ENCODE data around the gene DCXR. TPM values are rescaled to one million over a fixed set of nuclear protein-coding genes. Genes with fewer than 3 reads are reported as not detected.
A peak's percentile ranks its signal among the peaks of the same experiment; 100 is the strongest.

DCXR gene
- total and polyA plus RNA-seq, 2 of the 13 experiments (the other 11 are each of a cell fraction or from before 2014, with no cell fraction given) = 287 to 311 TPM

DNA sequence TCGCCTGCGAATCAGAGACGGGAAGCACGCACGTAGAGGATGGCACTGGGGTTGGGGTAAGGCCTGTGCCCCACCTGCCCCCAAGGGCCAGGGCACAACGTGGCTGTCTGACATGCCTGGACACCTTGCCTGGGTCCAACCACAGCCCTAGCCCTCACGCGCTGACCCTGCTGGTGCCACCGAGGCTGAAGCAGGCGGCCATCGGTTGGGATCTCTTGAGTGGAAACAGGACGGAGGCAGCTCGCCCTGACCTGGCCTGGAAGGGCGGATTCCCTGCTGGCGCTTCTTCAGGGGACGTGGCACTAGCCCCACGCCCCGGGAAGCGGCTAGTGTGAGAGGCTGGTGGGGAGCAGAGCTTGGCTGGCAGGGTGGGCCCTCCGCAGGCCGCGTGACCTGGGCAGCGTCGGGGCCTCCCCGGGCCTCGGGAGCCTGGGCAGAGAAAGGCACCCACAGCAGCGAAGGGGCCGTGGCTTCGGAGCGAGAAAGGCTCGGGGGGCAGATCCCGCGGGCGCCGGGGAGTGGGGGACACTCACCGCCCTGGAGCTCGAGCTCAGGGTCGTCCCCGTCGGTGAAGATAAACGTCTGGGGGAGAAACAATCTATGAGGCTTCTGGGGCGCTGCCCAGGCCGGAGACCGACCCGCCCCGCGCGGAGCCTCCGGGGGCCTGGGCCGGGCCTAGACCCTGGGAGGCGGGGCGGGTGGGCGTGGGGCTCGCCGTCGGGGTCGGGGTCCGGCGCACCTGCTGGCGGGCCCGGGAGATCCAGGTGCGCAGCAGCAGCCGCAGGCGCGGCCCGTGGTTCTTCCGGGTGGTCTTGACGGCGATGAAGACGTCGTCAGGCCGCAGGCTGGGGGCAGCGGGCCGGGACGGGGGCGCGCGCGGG is 13.5 kb upstream of the DCXR start (continued):
- TF ChIP-seq BRD4 (CRISPR knock-in tag; IDR thresholded peaks at IDR 0.05) (peak; percentile 33; the same call in 1 of the 2 replicates), ZNF749 (CRISPR knock-in tag; IDR thresholded peaks at IDR 0.05; ENCODE audit: borderline replicate concordance) (0 out of 2 replicates have a peak, but pooled peaks have one; percentile 47), ZSCAN25 (CRISPR knock-in tag; IDR thresholded peaks at IDR 0.05) (peak; percentile 29; the same call in 1 of the 2 replicates), NR2F6 (IDR thresholded peaks at IDR 0.05) (no peak), NR2F6 (CRISPR knock-in tag; IDR thresholded peaks at IDR 0.05) (no peak), PLRG1 (conservative IDR thresholded peaks at IDR 0.05) (no peak), NFIC (IDR thresholded peaks at IDR 0.05; ENCODE audit: low read length) (no peak), ARNTL (CRISPR knock-in tag; IDR thresholded peaks at IDR 0.05) (0 out of 2 replicates have a peak, but pooled peaks have one; percentile 47), ZSCAN29 (CRISPR knock-in tag; conservative IDR thresholded peaks at IDR 0.05) (no peak), ZSCAN12 (CRISPR knock-in tag; IDR thresholded peaks at IDR 0.05) (no peak), ZNF891 (CRISPR knock-in tag; IDR thresholded peaks at IDR 0.05) (no peak; the same call in 1 of the 2 replicates), HOXA5 (CRISPR knock-in tag; IDR thresholded peaks at IDR 0.05) (peak; percentile 53; the same call in 1 of the 2 replicates), POLR2G (IDR thresholded peaks at IDR 0.05; ENCODE audit: low read depth, low read length) (peak; percentile 37; the same call in 1 of the 2 replicates), JUNB (CRISPR knock-in tag; IDR thresholded peaks at IDR 0.05; ENCODE audit: borderline replicate concordance) (no peak), ZNF160 (CRISPR knock-in tag; IDR thresholded peaks at IDR 0.05) (0 out of 2 replicates have a peak, but pooled peaks have one; percentile 27), ZNF333 (CRISPR knock-in tag; IDR thresholded peaks at IDR 0.05; ENCODE audit: borderline replicate concordance) (0 out of 2 replicates have a peak, but pooled peaks have one; percentile 52), HNRNPUL1 (IDR thresholded peaks at IDR 0.05; ENCODE audit: low read depth, low read length) (no peak), AGO2 (optimal IDR thresholded peaks at IDR 0.05; ENCODE audit: low read depth, low read length) (peak; percentile 85), ONECUT2 (CRISPR knock-in tag; IDR thresholded peaks at IDR 0.05) (no peak), MEIS2 (CRISPR knock-in tag; IDR thresholded peaks at IDR 0.05) (0 out of 2 replicates have a peak, but pooled peaks have one; percentile 1)
- TF ChIP-seq, protein P1, sequence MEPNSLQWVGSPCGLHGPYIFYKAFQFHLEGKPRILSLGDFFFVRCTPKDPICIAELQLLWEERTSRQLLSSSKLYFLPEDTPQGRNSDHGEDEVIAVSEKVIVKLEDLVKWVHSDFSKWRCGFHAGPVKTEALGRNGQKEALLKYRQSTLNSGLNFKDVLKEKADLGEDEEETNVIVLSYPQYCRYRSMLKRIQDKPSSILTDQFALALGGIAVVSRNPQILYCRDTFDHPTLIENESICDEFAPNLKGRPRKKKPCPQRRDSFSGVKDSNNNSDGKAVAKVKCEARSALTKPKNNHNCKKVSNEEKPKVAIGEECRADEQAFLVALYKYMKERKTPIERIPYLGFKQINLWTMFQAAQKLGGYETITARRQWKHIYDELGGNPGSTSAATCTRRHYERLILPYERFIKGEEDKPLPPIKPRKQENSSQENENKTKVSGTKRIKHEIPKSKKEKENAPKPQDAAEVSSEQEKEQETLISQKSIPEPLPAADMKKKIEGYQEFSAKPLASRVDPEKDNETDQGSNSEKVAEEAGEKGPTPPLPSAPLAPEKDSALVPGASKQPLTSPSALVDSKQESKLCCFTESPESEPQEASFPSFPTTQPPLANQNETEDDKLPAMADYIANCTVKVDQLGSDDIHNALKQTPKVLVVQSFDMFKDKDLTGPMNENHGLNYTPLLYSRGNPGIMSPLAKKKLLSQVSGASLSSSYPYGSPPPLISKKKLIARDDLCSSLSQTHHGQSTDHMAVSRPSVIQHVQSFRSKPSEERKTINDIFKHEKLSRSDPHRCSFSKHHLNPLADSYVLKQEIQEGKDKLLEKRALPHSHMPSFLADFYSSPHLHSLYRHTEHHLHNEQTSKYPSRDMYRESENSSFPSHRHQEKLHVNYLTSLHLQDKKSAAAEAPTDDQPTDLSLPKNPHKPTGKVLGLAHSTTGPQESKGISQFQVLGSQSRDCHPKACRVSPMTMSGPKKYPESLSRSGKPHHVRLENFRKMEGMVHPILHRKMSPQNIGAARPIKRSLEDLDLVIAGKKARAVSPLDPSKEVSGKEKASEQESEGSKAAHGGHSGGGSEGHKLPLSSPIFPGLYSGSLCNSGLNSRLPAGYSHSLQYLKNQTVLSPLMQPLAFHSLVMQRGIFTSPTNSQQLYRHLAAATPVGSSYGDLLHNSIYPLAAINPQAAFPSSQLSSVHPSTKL (CRISPR knock-in tag; IDR thresholded peaks at IDR 0.05) = 0 out of 2 replicates have a peak, but pooled peaks have one; percentile 2
- TF ChIP-seq, protein P2, sequence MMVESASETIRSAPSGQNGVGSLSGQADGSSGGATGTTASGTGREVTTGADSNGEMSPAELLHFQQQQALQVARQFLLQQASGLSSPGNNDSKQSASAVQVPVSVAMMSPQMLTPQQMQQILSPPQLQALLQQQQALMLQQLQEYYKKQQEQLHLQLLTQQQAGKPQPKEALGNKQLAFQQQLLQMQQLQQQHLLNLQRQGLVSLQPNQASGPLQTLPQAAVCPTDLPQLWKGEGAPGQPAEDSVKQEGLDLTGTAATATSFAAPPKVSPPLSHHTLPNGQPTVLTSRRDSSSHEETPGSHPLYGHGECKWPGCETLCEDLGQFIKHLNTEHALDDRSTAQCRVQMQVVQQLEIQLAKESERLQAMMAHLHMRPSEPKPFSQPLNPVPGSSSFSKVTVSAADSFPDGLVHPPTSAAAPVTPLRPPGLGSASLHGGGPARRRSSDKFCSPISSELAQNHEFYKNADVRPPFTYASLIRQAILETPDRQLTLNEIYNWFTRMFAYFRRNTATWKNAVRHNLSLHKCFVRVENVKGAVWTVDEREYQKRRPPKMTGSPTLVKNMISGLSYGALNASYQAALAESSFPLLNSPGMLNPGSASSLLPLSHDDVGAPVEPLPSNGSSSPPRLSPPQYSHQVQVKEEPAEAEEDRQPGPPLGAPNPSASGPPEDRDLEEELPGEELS (CRISPR knock-in tag; IDR thresholded peaks at IDR 0.05) = no peak
